IPS-NIHi7 (cell line): ENCODE measurements around the gene DCTN1.

Experiments
- DNase-seq: peaks from one replicate; pipeline ENCODE4 v3.0.0; 2012; ENCODE audit warnings: mixed read lengths; ENCODE audit errors: extremely low spot score

DCTN1 gene

DNA sequence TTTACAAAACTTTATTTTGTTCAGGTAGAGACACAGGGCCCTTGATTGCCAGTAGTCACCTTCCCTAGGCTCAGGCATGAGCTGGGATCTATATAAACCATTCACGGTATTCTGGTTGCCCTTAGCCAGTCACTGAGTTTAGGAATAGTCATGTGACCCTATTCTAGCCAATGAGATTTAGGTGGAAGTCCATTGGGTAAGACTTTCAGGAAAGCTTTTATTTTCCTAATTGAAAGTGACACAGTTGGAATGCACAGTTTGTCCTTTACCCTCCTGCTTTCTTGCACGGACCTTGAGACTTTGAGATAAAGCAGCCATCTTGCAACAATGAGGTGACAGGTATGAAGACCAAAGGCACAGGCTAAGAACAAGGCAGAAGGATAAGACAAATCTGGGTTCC is 58.4 kb downstream of the DCTN1 start:
- DNase-seq = no peak

DNA sequence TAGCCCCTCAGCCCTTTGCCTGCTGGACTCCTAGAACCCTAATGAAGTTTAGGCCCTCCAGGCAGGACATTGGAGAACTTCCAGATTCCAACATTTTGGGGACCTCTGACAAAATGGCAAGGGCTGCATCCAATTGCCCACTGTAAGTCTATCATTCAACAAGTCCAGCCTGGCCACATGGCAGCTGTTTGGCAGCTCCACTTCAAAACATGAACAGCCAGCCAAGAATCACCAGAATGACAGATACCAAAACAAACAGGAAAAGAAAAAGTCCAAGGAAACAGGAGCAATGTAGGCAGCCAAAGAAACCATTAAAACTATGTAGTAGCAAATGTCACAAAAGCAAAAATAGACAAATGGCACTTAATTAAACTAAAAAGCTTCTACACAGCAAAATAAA is 62.4 kb downstream of the DCTN1 start:
- no peak for DNase-seq

DNA sequence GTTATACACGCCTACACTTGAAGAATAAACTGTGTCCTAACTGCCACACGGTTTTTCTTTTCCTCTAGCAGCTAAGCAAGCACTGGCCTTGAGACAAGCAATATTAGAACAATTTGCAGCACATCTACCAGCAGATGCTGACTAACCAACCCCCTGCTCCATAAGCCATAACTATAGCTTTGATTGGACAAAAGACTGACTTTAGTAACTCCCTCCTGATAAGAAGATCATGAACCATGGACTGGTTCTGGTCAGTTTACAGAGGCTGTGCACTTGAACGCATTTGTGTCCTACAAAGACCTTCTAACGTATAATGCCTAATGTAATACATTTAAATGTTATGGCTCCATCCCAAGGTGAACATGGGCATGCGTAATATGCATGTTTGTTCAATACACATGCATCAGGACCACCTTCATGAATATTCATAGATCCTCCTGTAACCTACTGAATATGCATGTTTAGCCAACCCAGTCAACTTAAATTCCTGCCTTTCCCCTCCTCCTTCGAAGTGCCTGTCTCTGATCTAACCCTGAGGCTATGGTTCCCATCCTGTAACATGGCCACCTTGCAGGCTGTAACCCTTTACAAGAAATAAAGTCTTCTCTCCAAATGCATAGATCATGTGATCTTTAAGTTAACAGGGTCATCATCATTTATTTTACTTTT is 63.4 kb downstream of the DCTN1 start:
- peak; percentile 39 for DNase-seq

DNA sequence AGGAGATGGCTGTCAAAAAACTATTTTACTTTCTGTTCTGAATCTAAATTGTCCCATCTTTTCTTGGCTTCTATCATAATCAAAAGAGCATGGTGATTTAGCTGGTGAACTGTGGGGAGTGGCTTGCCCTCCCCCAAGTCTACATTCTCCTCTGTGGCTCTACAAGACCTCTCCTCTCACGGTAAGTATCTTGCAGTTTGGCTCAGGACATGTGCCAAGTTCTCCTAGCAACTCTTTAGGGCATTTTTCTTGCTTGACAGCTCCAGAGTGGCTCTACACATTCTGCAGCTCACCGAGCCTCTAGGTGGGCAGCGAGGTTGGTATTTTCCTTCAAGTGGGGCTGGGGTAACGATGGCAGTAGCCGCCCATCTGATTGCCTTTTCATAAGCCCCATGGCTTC is 66.0 kb downstream of the DCTN1 start:
- no peak for DNase-seq

DNA sequence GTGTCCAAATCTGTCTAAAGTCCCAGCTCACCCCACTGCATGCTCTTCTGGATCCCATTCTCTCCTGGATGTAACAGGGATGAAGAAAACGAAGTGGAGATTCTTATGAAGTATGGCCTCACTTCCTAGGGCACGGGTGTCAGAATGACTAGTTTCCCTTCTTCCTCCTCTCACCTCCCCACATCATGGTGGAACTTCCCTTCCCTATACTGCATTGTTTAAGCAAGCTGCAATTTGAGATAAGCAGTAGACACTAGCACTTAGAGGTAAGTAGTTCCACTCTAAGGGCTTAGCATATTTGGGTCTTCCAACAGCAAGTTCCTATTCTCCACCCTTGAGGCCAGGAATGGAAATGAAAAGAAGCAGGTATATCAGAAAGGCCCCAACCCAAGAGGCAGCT is 66.6 kb downstream of the DCTN1 start:
- no peak for DNase-seq

DNA sequence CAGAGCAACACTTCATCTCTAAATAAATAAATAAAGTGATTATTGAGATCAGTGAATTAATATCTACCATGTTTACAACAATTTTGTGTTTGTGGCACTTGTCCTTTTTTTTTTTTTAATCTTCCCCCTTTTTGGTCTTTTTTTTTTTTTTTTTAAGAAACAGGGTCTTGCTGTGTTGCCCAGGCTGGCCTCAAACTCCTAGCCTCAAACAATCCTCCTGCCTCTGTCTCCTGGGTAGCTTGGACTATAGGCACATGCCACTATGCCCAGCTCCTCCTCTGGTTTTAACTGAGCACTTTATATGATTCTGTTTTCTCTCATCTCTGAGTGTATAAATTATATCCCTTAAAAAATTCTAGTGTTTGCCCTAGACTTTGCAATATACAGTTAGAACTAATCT is 67.2 kb downstream of the DCTN1 start:
- DNase-seq = no peak
